Ishikawa (cell line): ENCODE results near the gene OR2W1.

Experiments
- CEBPB ChIP-seq: IDR thresholded peaks from 2 replicates; pipeline ENCODE4 v1.6.1; 2012
- EP300 ChIP-seq: IDR thresholded peaks from 2 replicates; pipeline ENCODE4 v1.6.1; 2012; ENCODE audit warnings: borderline replicate concordance
- RAD21 ChIP-seq: IDR thresholded peaks from 2 replicates; pipeline ENCODE4 v1.6.1; 2012; ENCODE audit warnings: low read depth
- REST ChIP-seq: IDR thresholded peaks from 2 replicates; pipeline ENCODE4 v1.6.1; 2012; ENCODE audit warnings: low read depth, mild to moderate bottlenecking
- TAF1 ChIP-seq: IDR thresholded peaks from 2 replicates; pipeline ENCODE4 v1.6.1; 2012; ENCODE audit warnings: low read depth, mild to moderate bottlenecking
- TCF12 ChIP-seq: IDR thresholded peaks from 2 replicates; pipeline ENCODE4 v1.6.1; 2012; ENCODE audit warnings: low read depth
- ZBTB7A ChIP-seq: IDR thresholded peaks from 2 replicates; pipeline ENCODE4 v1.6.1; 2012; ENCODE audit warnings: low read depth
- TF ChIP-seq, protein P1 (sequence below): IDR thresholded peaks from 2 replicates; pipeline ENCODE4 v1.6.1; 2012

GRCh38 chr6:29021434-29021833, 23.5 kb downstream of the OR2W1 start:
- TF ChIP-seq REST (no peak), CEBPB (no peak), TAF1 (no peak), EP300 (no peak), RAD21 (no peak), ZBTB7A (no peak), TCF12 (no peak)
- TF ChIP-seq, protein P1, sequence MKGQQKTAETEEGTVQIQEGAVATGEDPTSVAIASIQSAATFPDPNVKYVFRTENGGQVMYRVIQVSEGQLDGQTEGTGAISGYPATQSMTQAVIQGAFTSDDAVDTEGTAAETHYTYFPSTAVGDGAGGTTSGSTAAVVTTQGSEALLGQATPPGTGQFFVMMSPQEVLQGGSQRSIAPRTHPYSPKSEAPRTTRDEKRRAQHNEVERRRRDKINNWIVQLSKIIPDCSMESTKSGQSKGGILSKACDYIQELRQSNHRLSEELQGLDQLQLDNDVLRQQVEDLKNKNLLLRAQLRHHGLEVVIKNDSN, result no peak
